ENCODE results near the gene PTEN.

GRCh38 chr10:87887548-87888289, 24.3 kb downstream of the PTEN start:
- TF ChIP-seq, protein P1, sequence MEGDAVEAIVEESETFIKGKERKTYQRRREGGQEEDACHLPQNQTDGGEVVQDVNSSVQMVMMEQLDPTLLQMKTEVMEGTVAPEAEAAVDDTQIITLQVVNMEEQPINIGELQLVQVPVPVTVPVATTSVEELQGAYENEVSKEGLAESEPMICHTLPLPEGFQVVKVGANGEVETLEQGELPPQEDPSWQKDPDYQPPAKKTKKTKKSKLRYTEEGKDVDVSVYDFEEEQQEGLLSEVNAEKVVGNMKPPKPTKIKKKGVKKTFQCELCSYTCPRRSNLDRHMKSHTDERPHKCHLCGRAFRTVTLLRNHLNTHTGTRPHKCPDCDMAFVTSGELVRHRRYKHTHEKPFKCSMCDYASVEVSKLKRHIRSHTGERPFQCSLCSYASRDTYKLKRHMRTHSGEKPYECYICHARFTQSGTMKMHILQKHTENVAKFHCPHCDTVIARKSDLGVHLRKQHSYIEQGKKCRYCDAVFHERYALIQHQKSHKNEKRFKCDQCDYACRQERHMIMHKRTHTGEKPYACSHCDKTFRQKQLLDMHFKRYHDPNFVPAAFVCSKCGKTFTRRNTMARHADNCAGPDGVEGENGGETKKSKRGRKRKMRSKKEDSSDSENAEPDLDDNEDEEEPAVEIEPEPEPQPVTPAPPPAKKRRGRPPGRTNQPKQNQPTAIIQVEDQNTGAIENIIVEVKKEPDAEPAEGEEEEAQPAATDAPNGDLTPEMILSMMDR (IDR thresholded peaks at IDR 0.05) = no peak
- TF ChIP-seq POLR2A (IDR thresholded peaks at IDR 0.05) = no peak
- no peak for TF ChIP-seq POLR2AphosphoS5 (IDR thresholded peaks at IDR 0.05)

Measured in breast epithelium (tissue), 3 donors.